Measurements from ENCODE around the gene FOXS1. TPM values are rescaled to one million over a fixed set of nuclear protein-coding genes. Genes with fewer than 3 reads are reported as not detected.

FOXS1 gene
- polyA plus RNA-seq, 3 donors, result not detected

GRCh38 chr20:31875671-31876070, 30.3 kb upstream of the FOXS1 start:
- no peak overlapping the region for H2AFZ ChIP-seq (ENCODE audit: insufficient read depth, low read depth, low read length, poor library complexity, severe bottlenecking)
- no peak overlapping the region for H3K27ac ChIP-seq (ENCODE audit: low read depth in 1 of 2, low read length in 2 of 2)
- Mint-ChIP-seq H3K27ac (no peak overlapping the region), H3K9me3 (peaks cover 0 to 6% (median 4%) of the 10 kb centered on the region in 7 donors), H3K27me3 (ENCODE audit: low read depth in 3 of 3) (peaks cover 24 to 33% (median 26%) of the 10 kb centered on the region in 3 donors), H3K4me1 (peaks cover 22% of the 10 kb centered on the region), H3K36me3 (peaks cover 4% of the 10 kb centered on the region in 2 donors), H3K4me3 (no peak overlapping the region)
- no peaks in the 10 kb centered on the region for H4K20me1 ChIP-seq (ENCODE audit: insufficient read depth, low read length)
- H3K79me2 ChIP-seq (ENCODE audit: insufficient read depth, low read length), result no peaks in the 10 kb centered on the region
- H3K9ac ChIP-seq (ENCODE audit: insufficient read depth, low read length, poor library complexity, severe bottlenecking), result no peak overlapping the region
- no peaks in the 10 kb centered on the region for H3K36me3 ChIP-seq (replicated peaks in 1 of 2; ENCODE audit: control insufficient read depth in 1 of 2, insufficient read depth in 2 of 2, low read length in 2 of 2)
- TF ChIP-seq CTCF (IDR thresholded peaks at IDR 0.05), result no peak
- no peak for DNase-seq
- WGBS (ENCODE audit: insufficient coverage), result no CpG with 5 or more reads among the region's 2 CpGs
- intact Hi-C loops (cut with micrococcal nuclease), result loop anchor here in 1 of 2 donors (5.0 kb wide), 1 partner anchor 77 kb away; the partner anchor contains the start of gene PDRG1
- peaks cover 16 to 24% of the 10 kb centered on the region in 2 donors for H3K27me3 ChIP-seq (ENCODE audit: control insufficient read depth in 2 of 2, insufficient read depth in 2 of 2, low read length in 2 of 2)
- H3K9me3 ChIP-seq (replicated peaks in 1 of 2; ENCODE audit: control insufficient read depth in 1 of 2, insufficient read depth in 1 of 2, low read length in 2 of 2), result peaks cover 0 to 8% of the 10 kb centered on the region in 2 donors
- no peak overlapping the region for H3K4me2 ChIP-seq (replicated peaks; ENCODE audit: extremely low read depth, low read length, poor library complexity, severe bottlenecking)
- no peak overlapping the region for H3K4me3 ChIP-seq (replicated peaks in 1 of 3; ENCODE audit: low read depth in 2 of 3, low read length in 3 of 3)
- H3K4me1 ChIP-seq (ENCODE audit: control insufficient read depth in 1 of 2, insufficient read depth in 2 of 2, low read length in 2 of 2), result peaks cover 9 to 17% of the 10 kb centered on the region in 2 donors

- peaks cover 9 to 15% of the 10 kb centered on the region in 2 donors for H3K4me1 ChIP-seq (ENCODE audit: control insufficient read depth in 1 of 2, insufficient read depth in 2 of 2, low read length in 2 of 2)
- H3K9me3 Mint-ChIP-seq, result peaks cover 0 to 13% (median 8%) of the 10 kb centered on the region in 7 donors
- no peak overlapping the region for H3K27ac Mint-ChIP-seq
- H3K27me3 Mint-ChIP-seq (ENCODE audit: low read depth in 3 of 3), result peaks cover 35 to 51% (median 43%) of the 10 kb centered on the region in 3 donors
- H3K4me3 ChIP-seq (replicated peaks in 1 of 3; ENCODE audit: low read depth in 2 of 3, low read length in 3 of 3), result no peak overlapping the region
- peaks cover 28 to 42% of the 10 kb centered on the region in 2 donors for H3K27me3 ChIP-seq (ENCODE audit: control insufficient read depth in 2 of 2, insufficient read depth in 2 of 2, low read length in 2 of 2)
- H3K36me3 ChIP-seq (replicated peaks in 1 of 2; ENCODE audit: control insufficient read depth in 1 of 2, insufficient read depth in 2 of 2, low read length in 2 of 2), result no peaks in the 10 kb centered on the region
- no peak overlapping the region for H3K4me2 ChIP-seq (replicated peaks; ENCODE audit: extremely low read depth, low read length, poor library complexity, severe bottlenecking)
- H3K9me3 ChIP-seq (replicated peaks in 1 of 2; ENCODE audit: control insufficient read depth in 1 of 2, insufficient read depth in 1 of 2, low read length in 2 of 2), result peaks cover 0 to 18% of the 10 kb centered on the region in 2 donors
- H3K27ac ChIP-seq (ENCODE audit: low read depth in 1 of 2, low read length in 2 of 2), result no peak overlapping the region
- 67% methylated on average over 1 of the region's 6 CpGs for WGBS (ENCODE audit: insufficient coverage)
- peaks cover 27% of the 10 kb centered on the region for H3K4me1 Mint-ChIP-seq
- no peaks in the 10 kb centered on the region for H4K20me1 ChIP-seq (ENCODE audit: insufficient read depth, low read length)
- peaks cover 8 to 9% of the 10 kb centered on the region in 2 donors for H3K36me3 Mint-ChIP-seq
- intact Hi-C loops (cut with micrococcal nuclease), result no loop called here
- TF ChIP-seq CTCF (IDR thresholded peaks at IDR 0.05), result no peak
- H3K79me2 ChIP-seq (ENCODE audit: insufficient read depth, low read length), result no peaks in the 10 kb centered on the region
- no peak overlapping the region for H3K9ac ChIP-seq (ENCODE audit: insufficient read depth, low read length, poor library complexity, severe bottlenecking)
- H3K4me3 Mint-ChIP-seq, result peak overlapping the region in 1 of 2 donors; percentile 37
- DNase-seq, result no peak
- no peak overlapping the region for H2AFZ ChIP-seq (ENCODE audit: insufficient read depth, low read depth, low read length, poor library complexity, severe bottlenecking)
These were observed 27.0 kb upstream of the FOXS1 start for GRCh38 chr20:31872406-31872805.

Measured in CD14-positive monocyte (primary cell).